KMS-11 (cell line): ENCODE results near the gene NHSL1.

Experiments
- H2AFZ ChIP-seq: fragments of 200-600 bp; sonication (generic); 2 replicates; pipeline ENCODE4 v1.6.1; 2016; ENCODE audit warnings: antibody characterized with exemption, mixed run types, low read depth
- H3K27ac ChIP-seq: fragments of 200-600 bp; sonication (generic); 2 replicates; pipeline ENCODE4 v1.6.1; 2016; ENCODE audit warnings: mild to moderate bottlenecking, mixed run types
- H3K27me3 ChIP-seq: fragments of 200-600 bp; sonication (generic); 2 replicates; pipeline ENCODE4 v1.6.1; 2017; ENCODE audit warnings: mild to moderate bottlenecking, low read depth, mixed run types, moderate library complexity; ENCODE audit not compliant: insufficient read depth
- H3K36me3 ChIP-seq: fragments of 200-600 bp; sonication (generic); 2 replicates; pipeline ENCODE4 v1.6.1; 2017; ENCODE audit warnings: mild to moderate bottlenecking, mixed run types; ENCODE audit not compliant: insufficient read depth
- H3K4me1 ChIP-seq: fragments of 200-600 bp; sonication (generic); 2 replicates; pipeline ENCODE4 v1.6.1; 2016; ENCODE audit warnings: mild to moderate bottlenecking, low read depth, mixed run types; ENCODE audit not compliant: poor library complexity, severe bottlenecking
- H3K4me2 ChIP-seq: fragments of 200-600 bp; sonication (generic); 2 replicates; pipeline ENCODE4 v1.7.0; 2016; ENCODE audit warnings: mild to moderate bottlenecking, mixed run types
- H3K4me3 ChIP-seq: fragments of 200-600 bp; sonication (generic); IDR thresholded peaks from 2 replicates; pipeline ENCODE4 v1.6.1; 2017; ENCODE audit warnings: low read depth, low read length, mixed read lengths; ENCODE audit not compliant: insufficient read depth
- H3K79me2 ChIP-seq: fragments of 200-600 bp; sonication (generic); 2 replicates; pipeline ENCODE4 v1.6.1; 2016; ENCODE audit warnings: low read depth, mixed run types; ENCODE audit not compliant: insufficient read depth
- H3K9ac ChIP-seq: fragments of 200-600 bp; sonication (generic); 2 replicates; pipeline ENCODE4 v1.6.1; 2016; ENCODE audit warnings: mild to moderate bottlenecking, mixed run types
- H4K20me1 ChIP-seq: fragments of 200-600 bp; sonication (generic); 2 replicates; pipeline ENCODE4 v1.6.1; 2016; ENCODE audit warnings: mild to moderate bottlenecking, mixed run types; ENCODE audit not compliant: insufficient read depth
- TF ChIP-seq, protein P1 (sequence below): fragments of 200-600 bp; sonication (generic); conservative IDR thresholded peaks from 2 replicates; pipeline ENCODE4 v1.6.1; 2017; ENCODE audit warnings: low read depth, mild to moderate bottlenecking, antibody characterized with exemption, low read length, moderate library complexity, mixed read lengths

Gene NHSL1

DNA sequence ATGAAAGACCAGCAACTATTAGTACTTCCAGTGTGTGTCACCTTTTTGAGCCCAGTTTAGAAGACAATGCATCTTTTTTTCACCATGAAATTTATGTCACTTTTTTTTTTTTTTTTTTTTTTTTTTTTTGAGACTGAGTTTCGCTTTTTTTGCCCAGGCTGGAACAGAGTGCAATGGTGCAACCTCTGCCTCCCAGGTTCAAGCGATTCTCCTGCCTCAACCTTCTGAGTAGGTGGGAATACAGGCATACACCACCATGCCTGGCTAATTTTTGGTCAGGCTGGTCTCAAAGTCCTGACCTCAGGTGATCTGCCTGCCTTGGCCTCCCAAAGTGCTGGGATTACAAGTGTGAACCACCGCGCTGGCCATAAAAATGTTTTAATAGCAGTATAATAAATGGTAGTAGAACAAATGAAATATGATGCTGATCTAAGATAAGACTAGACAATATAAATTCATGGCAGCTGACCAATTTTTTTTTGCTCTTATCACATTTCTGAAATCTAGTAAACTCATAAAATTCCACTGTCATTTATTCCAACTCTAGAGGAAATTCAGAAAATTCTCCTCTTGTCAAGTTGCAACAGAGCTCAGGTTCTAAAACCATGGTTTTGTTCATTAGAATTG, 21.3 kb downstream of the NHSL1 start:
- Histone ChIP-seq H4K20me1 (no peaks in the 10 kb centered on the region), H3K4me3 (no peak overlapping the region), H2AFZ (no peak overlapping the region), H3K79me2 (no peaks in the 10 kb centered on the region), H3K4me2 (no peak overlapping the region), H3K36me3 (no peaks in the 10 kb centered on the region), H3K27me3 (no peaks in the 10 kb centered on the region), H3K9ac (no peak overlapping the region), H3K27ac (no peak overlapping the region), H3K4me1 (no peaks in the 10 kb centered on the region)
- TF ChIP-seq, protein P1, sequence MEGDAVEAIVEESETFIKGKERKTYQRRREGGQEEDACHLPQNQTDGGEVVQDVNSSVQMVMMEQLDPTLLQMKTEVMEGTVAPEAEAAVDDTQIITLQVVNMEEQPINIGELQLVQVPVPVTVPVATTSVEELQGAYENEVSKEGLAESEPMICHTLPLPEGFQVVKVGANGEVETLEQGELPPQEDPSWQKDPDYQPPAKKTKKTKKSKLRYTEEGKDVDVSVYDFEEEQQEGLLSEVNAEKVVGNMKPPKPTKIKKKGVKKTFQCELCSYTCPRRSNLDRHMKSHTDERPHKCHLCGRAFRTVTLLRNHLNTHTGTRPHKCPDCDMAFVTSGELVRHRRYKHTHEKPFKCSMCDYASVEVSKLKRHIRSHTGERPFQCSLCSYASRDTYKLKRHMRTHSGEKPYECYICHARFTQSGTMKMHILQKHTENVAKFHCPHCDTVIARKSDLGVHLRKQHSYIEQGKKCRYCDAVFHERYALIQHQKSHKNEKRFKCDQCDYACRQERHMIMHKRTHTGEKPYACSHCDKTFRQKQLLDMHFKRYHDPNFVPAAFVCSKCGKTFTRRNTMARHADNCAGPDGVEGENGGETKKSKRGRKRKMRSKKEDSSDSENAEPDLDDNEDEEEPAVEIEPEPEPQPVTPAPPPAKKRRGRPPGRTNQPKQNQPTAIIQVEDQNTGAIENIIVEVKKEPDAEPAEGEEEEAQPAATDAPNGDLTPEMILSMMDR: no peak

DNA sequence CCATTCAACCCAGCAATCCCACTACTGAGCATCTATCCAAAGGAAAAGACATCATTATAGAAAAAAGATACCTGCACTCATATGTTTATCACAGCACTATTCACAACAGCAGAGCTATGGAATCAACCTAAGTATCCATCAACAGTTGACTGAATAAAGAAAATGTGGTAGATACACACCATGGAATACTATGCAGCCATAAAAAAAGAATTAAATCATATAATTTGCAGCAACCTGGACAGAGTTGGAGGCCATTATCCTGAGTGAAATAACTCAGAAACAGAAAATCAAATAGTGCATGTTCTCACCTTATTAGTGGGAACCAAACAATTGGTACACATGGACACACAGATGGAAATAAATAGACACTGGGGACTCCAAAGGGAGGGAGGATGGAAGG, 23.2 kb downstream of the NHSL1 start:
- TF ChIP-seq, protein P1: no peak
- Histone ChIP-seq H3K4me2 (no peak overlapping the region), H3K36me3 (no peaks in the 10 kb centered on the region), H3K27ac (no peak overlapping the region), H3K4me1 (no peaks in the 10 kb centered on the region), H3K9ac (no peak overlapping the region), H2AFZ (no peak overlapping the region), H4K20me1 (no peaks in the 10 kb centered on the region), H3K79me2 (no peaks in the 10 kb centered on the region), H3K4me3 (no peak overlapping the region), H3K27me3 (no peaks in the 10 kb centered on the region)

DNA sequence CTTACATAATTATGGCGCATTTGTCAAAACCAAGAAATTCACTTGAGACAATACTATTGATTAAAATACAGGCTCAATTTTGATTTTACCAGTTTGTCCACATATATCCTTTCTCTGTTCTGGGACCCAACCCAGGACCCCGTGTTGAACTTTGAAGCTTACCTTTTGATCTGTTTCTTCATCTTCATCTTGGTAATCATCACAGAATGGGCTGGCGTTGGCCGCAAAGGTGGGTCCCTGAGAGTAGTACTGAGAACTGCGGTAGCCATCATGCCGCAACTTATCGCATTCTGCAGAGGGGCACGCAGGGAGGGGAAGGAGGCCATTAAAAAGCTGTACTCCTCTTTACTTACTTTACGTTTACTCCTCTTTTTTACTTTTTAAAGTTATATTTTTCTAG, 26.1 kb downstream of the NHSL1 start:
- no peak overlapping the region for H3K27ac ChIP-seq
- no peak overlapping the region for H3K9ac ChIP-seq
- H3K4me1 ChIP-seq: no peaks in the 10 kb centered on the region
- no peak overlapping the region for H3K4me3 ChIP-seq
- no peaks in the 10 kb centered on the region for H3K27me3 ChIP-seq
- TF ChIP-seq, protein P1: no peak
- H2AFZ ChIP-seq: no peak overlapping the region
- H3K79me2 ChIP-seq: no peaks in the 10 kb centered on the region
- no peaks in the 10 kb centered on the region for H4K20me1 ChIP-seq
- no peak overlapping the region for H3K4me2 ChIP-seq
- H3K36me3 ChIP-seq: no peaks in the 10 kb centered on the region

DNA sequence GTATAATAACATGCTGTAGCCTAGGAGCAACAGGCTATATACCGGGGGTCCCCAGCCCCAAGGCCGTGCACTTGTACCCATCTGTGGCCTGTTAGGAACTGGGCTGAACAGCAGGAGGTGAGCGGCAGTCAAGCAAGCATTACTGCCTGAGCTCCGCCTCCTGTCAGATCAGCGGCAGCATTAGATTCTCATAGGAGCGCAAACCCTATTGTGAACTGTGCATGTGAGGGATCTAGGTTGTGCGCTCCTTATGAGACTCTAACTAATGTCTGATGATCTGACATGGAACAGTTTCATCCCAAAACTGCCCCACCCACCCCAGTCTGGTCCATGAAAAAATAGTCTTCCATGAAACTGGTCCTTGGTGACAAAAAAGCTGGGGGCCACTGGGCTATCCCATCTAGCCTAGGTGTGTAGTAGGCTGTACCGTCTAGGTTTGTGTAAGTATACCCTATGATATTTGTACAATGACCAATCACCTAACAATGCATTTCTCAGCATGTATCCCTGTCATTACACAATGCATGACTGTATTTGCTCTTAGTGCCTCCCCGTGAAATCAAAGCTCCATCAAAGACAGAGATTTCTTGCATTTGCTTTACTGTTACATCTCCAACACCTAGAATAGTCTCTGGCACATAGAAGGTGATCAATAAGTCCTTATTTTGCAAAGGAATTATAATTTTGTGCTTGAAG, 30.8 kb downstream of the NHSL1 start:
- Histone ChIP-seq H3K4me2 (no peak overlapping the region), H3K27me3 (no peaks in the 10 kb centered on the region), H3K4me1 (no peaks in the 10 kb centered on the region), H3K36me3 (no peaks in the 10 kb centered on the region), H3K4me3 (no peak overlapping the region), H3K79me2 (no peaks in the 10 kb centered on the region), H3K9ac (no peak overlapping the region), H4K20me1 (no peaks in the 10 kb centered on the region), H2AFZ (no peak overlapping the region), H3K27ac (no peak overlapping the region)
- TF ChIP-seq, protein P1: no peak
